ENCODE measurements around the gene NBPF3. TPM values are rescaled to one million over a fixed set of nuclear protein-coding genes. Genes with fewer than 3 reads are reported as not detected.

NBPF3 gene
- total RNA-seq, 6 experiments from 2014 or later: 1.2 to 5.3 (median 2.3) TPM

DNA sequence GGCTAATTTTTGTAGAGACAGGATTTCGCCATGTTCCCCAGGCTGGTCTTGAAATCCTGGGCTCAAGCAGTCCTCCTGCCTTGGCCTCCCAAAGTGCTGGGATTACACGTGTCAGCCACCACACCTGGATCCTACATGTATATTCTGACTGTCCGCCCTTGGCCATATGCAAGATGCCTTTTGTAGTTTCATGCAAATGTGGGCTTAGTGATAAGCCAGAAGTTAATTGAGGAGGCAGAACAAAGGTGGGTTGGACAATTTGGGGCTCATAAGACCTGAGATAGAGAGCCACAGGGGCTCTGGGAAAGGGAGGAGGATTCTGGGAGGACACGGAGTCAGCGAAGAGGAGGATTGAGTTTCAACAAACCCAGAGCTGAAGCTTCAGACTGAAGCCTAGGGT, 94.2 kb downstream of the NBPF3 start:
- intact Hi-C loops (cut with DNase I): no loop called here
- DNase-seq: no peak
- Histone ChIP-seq H3K36me3 (no peaks in the 10 kb centered on the region), H3K9me3 (no peaks in the 10 kb centered on the region), H3K27me3 (no peaks in the 10 kb centered on the region), H3K4me3 (no peak overlapping the region), H3K4me1 (peaks cover 0 to 29% (median 14%) of the 10 kb centered on the region in 4 donors), H3K27ac (no peak overlapping the region)
- no peak for ATAC-seq
- TF ChIP-seq CTCF (IDR thresholded peaks at IDR 0.05) (no peak), POLR2A (IDR thresholded peaks at IDR 0.05) (no peak)
- 80% methylated on average over 3 of the region's 5 CpGs for WGBS (ENCODE audit: insufficient coverage, low coverage, low lambda C conversion rate, missing lambda C conversion rate)

Other genes starting within 250 kb of the NBPF3 start
- gene ECE1, start 149.7 kb upstream of the NBPF3 start, total RNA-seq: 10 to 100 TPM; 39.7 to 61.3 (median 43.8) TPM
- 10 to 100 TPM; 23.2 to 81.5 (median 48.1) TPM for gene ALPL, start 69.3 kb downstream of the NBPF3 start, total RNA-seq
- gene RAP1GAP, start 229.2 kb downstream of the NBPF3 start, total RNA-seq: 10 to 100 TPM in 5 of 6 experiments, 1 to 10 TPM in 1; 8.0 to 38.1 (median 22.2) TPM